Nephron progenitor cell (in vitro differentiated cells): ENCODE measurements around the gene RAP1GAP2.
"Not testable (repeated sequence)": the region's sequence is repeated elsewhere in the genome, so short reads cannot be mapped to it uniquely, and the experiment has no call there.

Source experiments
- DNase-seq: peaks from one replicate; pipeline ENCODE4 v3.0.0; 2021
- H3K27ac Mint-ChIP-seq: 2 replicates; pipeline ENCODE4 v1.8.0; 2021; ENCODE audit warnings: mild to moderate bottlenecking, moderate library complexity, mixed read lengths
- H3K27me3 Mint-ChIP-seq: 2 replicates; pipeline ENCODE4 v1.8.0; 2021; ENCODE audit warnings: mild to moderate bottlenecking, low read depth, mixed read lengths; ENCODE audit not compliant: poor library complexity
- H3K36me3 Mint-ChIP-seq: 2 replicates; pipeline ENCODE4 v1.8.0; 2021; ENCODE audit warnings: low read depth, mixed read lengths
- H3K4me1 Mint-ChIP-seq: 2 replicates; pipeline ENCODE4 v1.8.0; 2021; ENCODE audit warnings: mixed read lengths
- H3K4me3 Mint-ChIP-seq: 2 replicates; pipeline ENCODE4 v1.8.0; 2021; ENCODE audit warnings: mild to moderate bottlenecking, moderate library complexity, mixed read lengths
- H3K9me3 Mint-ChIP-seq: 2 replicates; pipeline ENCODE4 v1.8.0; 2021; ENCODE audit warnings: mild to moderate bottlenecking, moderate library complexity, mixed read lengths
- CTCF ChIP-seq: fragments of 200-600 bp; sonication (generic); IDR thresholded peaks from 2 replicates; pipeline ENCODE4 v1.5.0; 2021; ENCODE audit warnings: antibody characterized with exemption

The RAP1GAP2 gene

GRCh38 chr17:3026856-3027751 lies 230.9 kb downstream of the RAP1GAP2 start:
- Mint-ChIP-seq H3K4me1 (peaks cover 24% of the 10 kb centered on the region), H3K27ac (no peak overlapping the region), H3K4me3 (no peak overlapping the region), H3K27me3 (no peaks in the 10 kb centered on the region), H3K36me3 (peaks cover 11% of the 10 kb centered on the region), H3K9me3 (peaks cover 26% of the 10 kb centered on the region)
- no peak for TF ChIP-seq CTCF
- no peak for DNase-seq

- Mint-ChIP-seq H3K27ac (no peak overlapping the region), H3K4me1 (peaks cover 24% of the 10 kb centered on the region), H3K9me3 (peaks cover 18% of the 10 kb centered on the region), H3K36me3 (peaks cover 5% of the 10 kb centered on the region), H3K4me3 (no peak overlapping the region), H3K27me3 (no peaks in the 10 kb centered on the region)
- no peak for DNase-seq
- TF ChIP-seq CTCF: no peak
Observed at GRCh38 chr17:3027786-3028532, 231.7 kb downstream of the RAP1GAP2 start.

GRCh38 chr17:3029213-3029913 lies 233.1 kb downstream of the RAP1GAP2 start:
- Mint-ChIP-seq H3K27me3 (no peaks in the 10 kb centered on the region), H3K9me3 (peaks cover 5% of the 10 kb centered on the region), H3K4me1 (peaks cover 30% of the 10 kb centered on the region), H3K27ac (no peak overlapping the region), H3K36me3 (no peaks in the 10 kb centered on the region), H3K4me3 (no peak overlapping the region)
- no peak for DNase-seq
- no peak for TF ChIP-seq CTCF

- H3K4me3 Mint-ChIP-seq: no peak overlapping the region
- TF ChIP-seq CTCF: no peak
- H3K27me3 Mint-ChIP-seq: no peaks in the 10 kb centered on the region
- no peaks in the 10 kb centered on the region for H3K36me3 Mint-ChIP-seq
- H3K27ac Mint-ChIP-seq: no peak overlapping the region
- no peak for DNase-seq
- peaks cover 30% of the 10 kb centered on the region for H3K4me1 Mint-ChIP-seq
- H3K9me3 Mint-ChIP-seq: no peaks in the 10 kb centered on the region
Observed at GRCh38 chr17:3030096-3030495, 233.9 kb downstream of the RAP1GAP2 start.

- Mint-ChIP-seq H3K4me1 (peaks cover 35% of the 10 kb centered on the region), H3K27ac (peak overlapping the region; percentile 41)
- not testable (repeated sequence) for DNase-seq, H3K27me3 Mint-ChIP-seq, H3K36me3 Mint-ChIP-seq, H3K9me3 Mint-ChIP-seq, H3K4me3 Mint-ChIP-seq
Observed at GRCh38 chr17:3030852-3031470, 234.7 kb downstream of the RAP1GAP2 start.
